GM23338 (cell line): ENCODE measurements around the gene NTRK3. TPM values are rescaled to one million over a fixed set of nuclear protein-coding genes. Genes with fewer than 3 reads are reported as not detected.
A peak's percentile ranks its signal among the peaks of the same experiment; 100 is the strongest.

ENCODE experiments used
- ATAC-seq: fragments of 200-7000 bp; cut with Tn5 transposase; 3 replicates; pipeline ENCODE4 v1.9.1; 2020
- DNase-seq: peaks from one replicate; pipeline ENCODE4 v3.0.0-alpha.2; 2015; ENCODE audit warnings: low spot score
- H2AFZ ChIP-seq: fragments of 200-600 bp; sonication (generic); 2 replicates; pipeline ENCODE4 v1.8.0; 2016; ENCODE audit warnings: antibody characterized with exemption, mild to moderate bottlenecking, moderate library complexity
- H3F3A ChIP-seq: fragments of 200-600 bp; sonication (generic); replicated peaks from 2 replicates; pipeline ENCODE4 v1.8.0; 2017; ENCODE audit warnings: antibody characterized with exemption, mixed run types, low read depth
- H3K27ac ChIP-seq: fragments of 200-600 bp; sonication (generic); 2 replicates; pipeline ENCODE4 v1.6.1; 2016; ENCODE audit warnings: low read depth
- H3K27me3 ChIP-seq: fragments of 200-600 bp; sonication (generic); 2 replicates; pipeline ENCODE4 v1.8.0; 2016; ENCODE audit warnings: mild to moderate bottlenecking, mixed run types, moderate library complexity; ENCODE audit not compliant: insufficient read depth
- H3K36me3 ChIP-seq: fragments of 200-600 bp; sonication (generic); 2 replicates; pipeline ENCODE4 v1.8.0; 2016; ENCODE audit warnings: mild to moderate bottlenecking; ENCODE audit not compliant: insufficient read depth
- H3K4me1 ChIP-seq: fragments of 200-600 bp; sonication (generic); 2 replicates; pipeline ENCODE4 v1.8.0; 2016; ENCODE audit warnings: mild to moderate bottlenecking, moderate library complexity; ENCODE audit not compliant: insufficient read depth
- H3K4me2 ChIP-seq: fragments of 200-600 bp; sonication (generic); 2 replicates; pipeline ENCODE4 v1.7.1; 2017; ENCODE audit warnings: mixed run types
- H3K4me3 ChIP-seq: fragments of 200-600 bp; sonication (generic); 2 replicates; pipeline ENCODE4 v1.6.1; 2016; ENCODE audit warnings: mixed run types
- H3K79me2 ChIP-seq: fragments of 200-600 bp; sonication (generic); replicated peaks from 2 replicates; pipeline ENCODE4 v1.8.0; 2017; ENCODE audit warnings: mild to moderate bottlenecking; ENCODE audit not compliant: insufficient read depth
- H3K9me2 ChIP-seq: fragments of 200-600 bp; sonication (generic); 2 replicates; pipeline ENCODE4 v1.8.0; 2017; ENCODE audit not compliant: insufficient read depth
- H4K20me1 ChIP-seq: fragments of 200-600 bp; sonication (generic); replicated peaks from 2 replicates; pipeline ENCODE4 v1.8.0; 2017; ENCODE audit warnings: mild to moderate bottlenecking; ENCODE audit not compliant: insufficient read depth
- H3K27ac Mint-ChIP-seq: 2 replicates; pipeline ENCODE4 v1.8.0; 2020; ENCODE audit warnings: inconsistent platforms, mild to moderate bottlenecking, moderate library complexity, mixed read lengths
- H3K27me3 Mint-ChIP-seq: 3 replicates; pipeline ENCODE4 v1.8.0; 2022; ENCODE audit warnings: low read depth, mild to moderate bottlenecking, moderate library complexity, mixed read lengths, inconsistent platforms; ENCODE audit not compliant: insufficient read depth, poor library complexity
- H3K36me3 Mint-ChIP-seq: 3 replicates; pipeline ENCODE4 v1.8.0; 2021; ENCODE audit warnings: low read depth, mild to moderate bottlenecking, inconsistent platforms, moderate library complexity, mixed read lengths
- H3K4me1 Mint-ChIP-seq: 3 replicates; pipeline ENCODE4 v1.8.0; 2020; ENCODE audit warnings: mild to moderate bottlenecking, inconsistent platforms, mixed read lengths
- H3K4me3 Mint-ChIP-seq: 3 replicates; pipeline ENCODE4 v1.8.0; 2021; ENCODE audit warnings: moderate library complexity, mild to moderate bottlenecking, inconsistent platforms, mixed read lengths
- H3K9me3 Mint-ChIP-seq: 3 replicates; pipeline ENCODE4 v1.8.0; 2020; ENCODE audit warnings: moderate library complexity, mild to moderate bottlenecking, inconsistent platforms, mixed read lengths
- CREB1 ChIP-seq: fragments of 250-450 bp; sonication (Bioruptor Pico); IDR thresholded peaks from 2 replicates; pipeline ENCODE4 v1.5.0; 2020; ENCODE audit warnings: low read depth, mild to moderate bottlenecking, moderate library complexity
- CTCF ChIP-seq, 2 experiments: fragments of 200-600 bp in 1 of 2; sonication (generic) in 1 of 2; conservative IDR thresholded peaks; 2 replicates each; pipeline versions ENCODE4 v1.5.1 to v1.6.1; 2016 to 2017; ENCODE audit warnings: antibody characterized with exemption in 2 of 2, low read depth in 2 of 2, mild to moderate bottlenecking in 2 of 2, moderate library complexity in 1 of 2
- ETS1 ChIP-seq: IDR thresholded peaks from 2 replicates; pipeline ENCODE4 v1.6.1; 2016; ENCODE audit warnings: antibody characterized with exemption
- EZH2 ChIP-seq: fragments of 200-600 bp; sonication (generic); IDR thresholded peaks from one replicate; pipeline ENCODE4 v1.8.0; 2017; ENCODE audit warnings: antibody characterized with exemption, mild to moderate bottlenecking, low read depth; ENCODE audit not compliant: unreplicated experiment
- EZH2phosphoT487 ChIP-seq: fragments of 200-600 bp; sonication (generic); IDR thresholded peaks from one replicate; pipeline ENCODE4 v1.8.1; 2018; ENCODE audit warnings: antibody characterized with exemption; ENCODE audit not compliant: unreplicated experiment
- JUNB ChIP-seq: IDR thresholded peaks from one replicate; pipeline ENCODE4 v1.6.1; 2016; ENCODE audit warnings: antibody characterized with exemption; ENCODE audit not compliant: unreplicated experiment
- NANOG ChIP-seq: IDR thresholded peaks from 2 replicates; pipeline ENCODE4 v1.6.1; 2016; ENCODE audit warnings: antibody characterized with exemption, borderline replicate concordance
- POLR2AphosphoS5 ChIP-seq: IDR thresholded peaks from 2 replicates; pipeline ENCODE4 v1.6.1; 2016; ENCODE audit warnings: antibody characterized with exemption, low read depth
- REST ChIP-seq: IDR thresholded peaks from one replicate; pipeline ENCODE4 v1.6.1; 2018; ENCODE audit warnings: antibody characterized with exemption; ENCODE audit not compliant: unreplicated experiment
- STAT1 ChIP-seq: IDR thresholded peaks from one replicate; pipeline ENCODE4 v1.6.1; 2016; ENCODE audit warnings: antibody characterized with exemption; ENCODE audit not compliant: unreplicated experiment
- ZNF114 ChIP-seq: fragments of 250-450 bp; sonication (Bioruptor Pico); IDR thresholded peaks from 2 replicates; pipeline ENCODE4 v1.5.0; 2020; ENCODE audit warnings: mild to moderate bottlenecking, moderate library complexity
- ZNF331 ChIP-seq: fragments of 250-450 bp; sonication (Bioruptor Pico); IDR thresholded peaks from 2 replicates; pipeline ENCODE4 v1.5.0; 2020; ENCODE audit warnings: low read depth, mild to moderate bottlenecking, moderate library complexity
- ZNF462 ChIP-seq: fragments of 250-450 bp; sonication (Bioruptor Pico); IDR thresholded peaks from 2 replicates; pipeline ENCODE4 v1.5.0; 2020; ENCODE audit warnings: mild to moderate bottlenecking, moderate library complexity
- polyA plus RNA-seq: library from polyadenylated mRNA; unstranded; fragments of >200 nt; fragmentation: Nextera tagmentation; extraction: Ambion mirVana; gene quantifications from 2 replicates; pipeline ENCODE4 v1.2.1, GENCODE V29; 2016
- total RNA-seq: library from RNA; depleted of rRNA; stranded (reverse); fragments of >200 nt; shearing (Covaris generic); gene quantifications from 2 replicates; pipeline ENCODE4 v1.2.3, GENCODE V29; 2014

Gene NTRK3
- total and polyA plus RNA-seq, 2 experiments from 2014 or later = 3.1 to 5.3 TPM

- Mint-ChIP-seq H3K27ac (no peak overlapping the region), H3K9me3 (no peaks in the 10 kb centered on the region), H3K36me3 (no peaks in the 10 kb centered on the region), H3K4me3 (no peak overlapping the region), H3K27me3 (peaks cover 3% of the 10 kb centered on the region), H3K4me1 (no peaks in the 10 kb centered on the region; the same call in 2 of the 3 replicates)
- Histone ChIP-seq H3K36me3 (no peaks in the 10 kb centered on the region), H2AFZ (no peak overlapping the region), H3K4me2 (no peak overlapping the region), H3K4me1 (no peaks in the 10 kb centered on the region), H3K27ac (no peak overlapping the region), H3F3A (no peaks in the 10 kb centered on the region), H3K27me3 (no peaks in the 10 kb centered on the region), H3K9me2 (no peaks in the 10 kb centered on the region), H3K79me2 (no peaks in the 10 kb centered on the region), H4K20me1 (no peaks in the 10 kb centered on the region), H3K4me3 (no peak overlapping the region)
- ATAC-seq (peak; percentile 31; the same call in 1 of the 3 replicates), DNase-seq (no peak)
- TF ChIP-seq EZH2phosphoT487 (no peak), ZNF114 (CRISPR knock-in tag) (no peak), REST (no peak), ZNF331 (no peak), CREB1 (CRISPR knock-in tag) (no peak), POLR2AphosphoS5 (no peak), JUNB (no peak), CTCF (conservative IDR thresholded peaks at IDR 0.05; ENCODE audit: low read depth in 2 of 2) (no peak), ETS1 (no peak), NANOG (no peak), ZNF462 (CRISPR knock-in tag) (no peak), STAT1 (no peak), EZH2 (no peak)
Measured at GRCh38 chr15:87896936-87897335, 359.6 kb downstream of the NTRK3 start.
